ENCODE results near the gene DSTYK.

DNA sequence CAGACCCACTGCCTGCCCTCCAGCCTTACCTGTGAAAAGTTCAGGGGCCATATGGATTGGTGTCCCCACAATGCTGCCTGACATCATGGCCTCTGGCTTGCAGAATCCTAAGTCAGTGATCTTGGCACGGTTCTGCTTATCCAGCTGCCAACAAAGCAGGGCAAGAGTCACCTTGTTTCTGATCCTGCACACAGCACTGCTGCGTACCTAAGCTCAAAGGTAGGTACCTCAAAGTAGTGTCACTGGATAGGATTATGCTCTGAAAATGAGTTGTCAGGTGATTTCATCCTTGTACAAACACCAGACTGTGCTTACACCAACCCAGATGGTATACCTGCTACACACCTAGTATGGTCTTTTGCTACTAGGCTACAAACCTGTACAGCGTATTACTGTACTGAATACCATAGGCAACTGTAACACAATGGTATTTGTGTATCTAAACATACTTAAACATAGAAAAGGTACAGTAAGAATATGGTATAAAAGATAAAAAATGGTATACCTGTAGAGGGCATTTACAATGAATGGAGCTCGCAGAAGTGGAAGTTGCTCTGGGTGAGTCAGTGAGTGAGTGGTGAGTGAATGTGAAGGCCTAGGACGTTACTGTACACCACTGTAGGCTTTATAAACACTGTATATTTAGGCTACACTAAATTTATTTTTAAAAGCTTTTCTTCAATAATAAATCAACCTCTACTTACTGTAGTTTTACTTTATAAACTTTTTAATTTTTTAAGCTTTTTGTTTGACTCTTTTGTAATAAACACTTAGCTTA is 60.7 kb downstream of the DSTYK start:
- TF ChIP-seq EZH2 (IDR thresholded peaks at IDR 0.05; ENCODE audit: low read depth, unreplicated experiment) (no peak), EZH2phosphoT487 (IDR thresholded peaks at IDR 0.05; ENCODE audit: unreplicated experiment) (no peak)
- TF ChIP-seq, protein P1, sequence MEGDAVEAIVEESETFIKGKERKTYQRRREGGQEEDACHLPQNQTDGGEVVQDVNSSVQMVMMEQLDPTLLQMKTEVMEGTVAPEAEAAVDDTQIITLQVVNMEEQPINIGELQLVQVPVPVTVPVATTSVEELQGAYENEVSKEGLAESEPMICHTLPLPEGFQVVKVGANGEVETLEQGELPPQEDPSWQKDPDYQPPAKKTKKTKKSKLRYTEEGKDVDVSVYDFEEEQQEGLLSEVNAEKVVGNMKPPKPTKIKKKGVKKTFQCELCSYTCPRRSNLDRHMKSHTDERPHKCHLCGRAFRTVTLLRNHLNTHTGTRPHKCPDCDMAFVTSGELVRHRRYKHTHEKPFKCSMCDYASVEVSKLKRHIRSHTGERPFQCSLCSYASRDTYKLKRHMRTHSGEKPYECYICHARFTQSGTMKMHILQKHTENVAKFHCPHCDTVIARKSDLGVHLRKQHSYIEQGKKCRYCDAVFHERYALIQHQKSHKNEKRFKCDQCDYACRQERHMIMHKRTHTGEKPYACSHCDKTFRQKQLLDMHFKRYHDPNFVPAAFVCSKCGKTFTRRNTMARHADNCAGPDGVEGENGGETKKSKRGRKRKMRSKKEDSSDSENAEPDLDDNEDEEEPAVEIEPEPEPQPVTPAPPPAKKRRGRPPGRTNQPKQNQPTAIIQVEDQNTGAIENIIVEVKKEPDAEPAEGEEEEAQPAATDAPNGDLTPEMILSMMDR (conservative IDR thresholded peaks at IDR 0.05; ENCODE audit: low read depth in 2 of 2) = no peak

Data from GM23338 (cell line).